HG03108 (cell line): ENCODE measurements around the gene HOXA13.

ENCODE experiments used
- ATAC-seq: cut with Tn5 transposase; IDR thresholded peaks from one replicate; pipeline ENCODE4 v1.9.1; 2021; ENCODE audit warnings: moderate library complexity; ENCODE audit not compliant: unreplicated experiment

Gene HOXA13

DNA sequence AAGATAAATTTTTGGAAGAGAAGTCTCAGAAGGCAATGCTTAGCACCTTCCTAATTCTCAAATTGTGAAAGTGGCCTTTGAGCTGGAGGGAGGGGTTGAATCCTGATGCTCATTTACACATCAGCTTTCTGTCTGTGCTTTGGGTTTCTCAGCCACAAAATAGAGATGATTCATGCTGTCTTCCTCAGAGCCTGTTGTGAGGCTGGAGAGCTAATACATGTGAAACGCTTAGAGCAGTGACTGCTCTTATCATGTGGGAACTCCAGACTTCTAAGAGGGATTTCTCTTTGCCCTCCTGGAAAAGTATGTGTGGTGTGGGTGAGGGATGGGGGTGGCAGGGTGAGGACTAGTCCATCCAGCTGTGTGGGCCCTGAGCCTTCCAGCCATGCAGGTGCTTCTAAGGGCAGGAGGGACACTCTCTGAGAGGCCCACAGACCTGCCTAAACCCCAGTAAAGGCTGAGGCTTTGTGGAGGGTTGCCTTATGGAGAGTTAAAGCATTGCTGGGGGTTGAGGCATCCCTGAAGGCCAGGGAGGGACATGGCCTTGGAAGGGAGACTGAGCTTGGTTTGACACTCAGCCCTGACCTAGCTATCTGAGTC, 37.9 kb upstream of the HOXA13 start:
- no peak for ATAC-seq

DNA sequence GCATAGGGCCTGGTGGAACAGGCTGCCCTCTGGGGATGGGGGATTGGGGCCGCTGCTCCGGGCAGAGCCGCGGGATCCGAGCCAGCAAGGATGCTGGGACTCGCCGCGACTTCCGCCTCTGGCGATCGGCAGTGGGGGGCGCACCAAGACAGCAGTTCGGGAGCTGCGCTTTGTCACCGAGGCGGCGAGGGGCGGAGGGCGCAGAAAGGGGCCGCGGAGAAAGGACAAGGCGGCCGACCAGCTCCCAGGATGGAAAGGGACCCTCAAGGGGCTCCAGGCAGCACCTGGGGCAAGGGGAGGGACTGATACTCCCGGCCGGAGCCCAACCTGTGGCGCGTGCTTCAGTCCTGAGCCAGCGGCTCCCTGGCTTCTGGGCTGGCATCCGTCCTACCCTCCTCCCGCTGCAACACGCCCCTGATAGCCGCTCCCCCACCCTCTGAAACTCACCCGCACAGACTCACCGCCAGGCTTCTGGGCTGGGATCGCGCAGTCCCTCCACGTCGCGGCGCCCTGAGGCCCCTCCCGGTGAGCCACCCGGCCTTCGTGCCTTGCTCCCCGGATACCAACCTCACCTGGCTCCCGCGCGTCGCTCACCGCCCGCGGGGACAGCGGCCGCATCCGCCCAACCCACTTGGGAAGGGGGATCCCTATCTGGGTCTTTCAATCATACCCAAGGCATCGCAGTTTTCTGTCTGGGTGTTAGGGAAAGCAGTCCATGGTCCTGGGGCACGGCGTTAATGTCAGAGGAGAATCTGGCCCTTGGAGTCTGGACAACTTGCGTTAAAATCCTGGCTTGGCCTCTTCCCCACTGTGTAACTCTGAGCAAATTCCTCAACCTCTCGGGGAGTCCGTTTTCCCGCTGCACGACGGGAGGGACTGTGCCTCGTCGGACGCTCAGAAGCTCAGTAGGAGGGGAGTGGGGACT, 35.8 kb upstream of the HOXA13 start:
- no peak for ATAC-seq

DNA sequence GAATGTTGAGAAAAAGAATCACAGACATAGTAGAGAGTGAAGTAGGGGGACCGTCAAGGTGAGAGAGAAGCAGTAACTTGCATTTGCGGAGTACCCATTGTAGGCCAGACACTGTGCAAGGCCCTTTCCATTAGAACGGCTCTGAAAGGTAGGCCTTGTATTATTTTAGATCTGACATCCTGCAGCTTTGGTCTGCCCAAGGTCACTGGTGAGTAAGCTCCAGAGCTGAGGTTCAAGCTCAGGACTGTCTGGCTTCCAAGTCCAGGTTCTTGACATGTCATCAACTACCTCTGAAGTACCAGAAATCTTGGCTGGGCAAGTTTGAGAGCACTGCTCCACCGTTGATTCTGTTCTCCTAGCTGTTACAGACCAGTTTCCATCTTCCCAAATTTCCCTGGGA, 29.6 kb upstream of the HOXA13 start:
- no peak for ATAC-seq

DNA sequence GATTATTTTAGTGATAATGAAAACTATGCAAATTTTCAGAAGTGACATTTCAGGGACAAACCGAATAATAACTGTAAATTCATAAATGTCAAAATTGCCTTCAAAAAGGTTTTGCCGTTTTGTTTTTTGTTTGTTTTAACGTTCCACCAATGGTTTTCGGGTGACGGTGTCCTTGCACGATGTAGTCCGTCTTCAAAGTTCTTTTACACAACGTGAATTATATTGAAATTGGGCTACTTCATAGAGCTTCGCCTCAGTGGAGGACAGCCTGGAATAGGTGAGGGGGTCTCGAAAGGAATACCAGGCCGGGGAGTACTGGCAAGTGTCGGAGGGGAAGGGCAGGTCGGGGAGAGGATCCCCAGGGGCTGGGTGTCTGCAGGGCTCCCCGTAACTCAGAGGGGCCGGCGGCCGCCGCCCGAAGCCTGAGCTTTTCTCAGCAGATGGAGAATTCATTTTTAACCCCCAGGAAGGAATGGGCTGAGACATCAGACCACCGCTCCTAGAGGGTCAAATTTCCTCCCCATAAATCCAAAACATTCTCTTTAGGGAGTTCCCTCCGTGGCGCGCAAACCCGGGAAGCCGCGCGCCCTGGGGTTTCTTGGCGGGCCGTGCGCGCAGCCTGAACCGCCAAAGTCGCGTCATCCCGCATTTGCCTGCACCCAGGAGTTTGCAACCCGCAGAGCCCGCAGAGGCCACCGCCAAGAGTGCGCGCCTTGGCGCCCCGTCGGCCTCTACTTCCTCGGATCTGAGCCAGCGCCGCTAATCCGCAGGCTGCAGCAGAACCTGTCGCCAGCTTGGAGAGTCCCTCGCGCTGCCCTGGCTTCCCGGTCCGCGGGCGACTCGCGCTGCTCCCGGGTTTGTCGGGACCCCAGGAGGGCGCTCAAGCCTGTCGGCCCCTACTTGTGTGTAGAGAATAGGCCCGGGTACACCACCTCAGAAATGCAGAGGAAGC, 25.4 kb upstream of the HOXA13 start:
- no peak for ATAC-seq

DNA sequence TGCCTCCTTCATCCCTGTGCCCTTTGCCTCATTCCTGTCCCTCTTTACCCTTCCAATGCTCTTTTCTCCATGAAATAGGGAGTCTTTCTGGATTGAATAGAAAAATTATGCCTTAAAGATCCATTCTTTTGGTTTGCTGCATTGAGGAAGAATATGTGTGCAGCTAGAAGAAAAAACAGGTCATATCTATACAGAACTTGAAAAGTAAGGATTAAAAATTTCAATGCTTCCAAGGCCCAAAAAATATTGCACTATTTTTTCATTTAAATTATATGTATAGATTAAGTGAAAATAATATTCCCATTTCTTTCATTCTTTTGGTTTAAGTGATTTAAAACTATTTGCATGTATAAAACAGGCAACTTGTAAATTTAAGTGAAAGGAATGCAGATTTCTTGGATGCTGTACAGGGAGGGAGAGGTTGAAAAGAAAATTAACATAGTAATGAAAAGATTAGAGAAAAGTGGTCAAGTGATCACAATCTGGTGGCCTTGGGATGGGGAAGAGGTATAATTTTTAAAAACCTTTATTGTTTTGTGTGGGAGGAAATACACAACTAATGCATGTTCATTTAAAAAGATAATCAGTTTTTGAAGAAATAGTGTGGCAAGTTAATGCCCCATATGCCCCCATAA, 24.2 kb upstream of the HOXA13 start:
- no peak for ATAC-seq

DNA sequence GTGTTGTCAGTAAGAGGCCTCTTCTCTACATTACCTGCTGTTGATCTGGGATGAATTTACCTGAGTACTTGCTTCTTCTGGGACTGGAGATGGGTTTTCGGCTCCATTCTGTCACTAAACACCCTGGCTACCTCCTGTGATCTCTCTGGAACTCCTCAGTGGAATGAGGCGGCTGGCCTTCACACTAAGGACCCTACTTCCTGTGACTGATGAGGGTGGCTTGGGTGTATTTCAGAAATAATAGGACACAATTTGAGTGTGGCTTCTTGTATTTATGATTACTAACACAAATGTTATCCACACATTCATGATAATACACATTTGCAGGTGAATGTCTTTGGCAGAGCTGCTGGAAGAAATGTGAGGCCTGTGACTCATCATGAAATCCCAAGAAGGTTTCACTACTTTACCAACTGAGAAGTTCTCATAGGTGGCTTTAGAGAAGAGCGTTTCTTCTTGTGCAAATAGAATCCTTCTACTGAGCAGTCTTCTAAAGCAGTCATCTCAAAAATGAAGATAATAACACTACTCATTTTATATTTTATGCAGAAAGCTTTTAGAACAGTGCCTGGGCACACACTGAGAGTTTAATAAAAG, 21.4 kb upstream of the HOXA13 start:
- ATAC-seq = no peak

DNA sequence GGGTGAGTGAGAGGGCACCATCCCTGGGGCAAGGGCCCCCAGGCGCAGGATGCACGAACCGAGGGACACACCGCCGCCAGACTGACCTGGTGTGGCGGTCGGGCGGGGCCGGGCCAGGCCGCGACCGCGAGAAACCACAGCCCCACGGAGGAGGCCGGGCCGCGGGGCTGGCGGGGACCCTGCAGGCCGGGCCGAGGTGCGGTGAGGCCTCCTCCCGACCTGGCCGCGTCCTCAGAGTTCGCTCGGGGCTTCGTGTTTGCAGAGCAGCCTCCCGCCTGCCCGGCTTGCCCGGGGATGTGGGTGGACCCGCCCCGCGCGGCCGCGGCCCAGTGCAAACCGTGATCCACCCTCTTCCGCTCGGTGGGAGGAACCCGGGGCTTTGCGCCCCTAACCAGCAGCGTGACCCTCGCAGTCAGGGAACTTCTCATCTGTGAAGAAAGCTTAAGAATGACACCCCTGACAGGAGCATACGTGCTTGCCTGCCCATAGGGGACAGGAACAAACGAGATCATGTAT, 20.6 kb upstream of the HOXA13 start:
- no peak for ATAC-seq

DNA sequence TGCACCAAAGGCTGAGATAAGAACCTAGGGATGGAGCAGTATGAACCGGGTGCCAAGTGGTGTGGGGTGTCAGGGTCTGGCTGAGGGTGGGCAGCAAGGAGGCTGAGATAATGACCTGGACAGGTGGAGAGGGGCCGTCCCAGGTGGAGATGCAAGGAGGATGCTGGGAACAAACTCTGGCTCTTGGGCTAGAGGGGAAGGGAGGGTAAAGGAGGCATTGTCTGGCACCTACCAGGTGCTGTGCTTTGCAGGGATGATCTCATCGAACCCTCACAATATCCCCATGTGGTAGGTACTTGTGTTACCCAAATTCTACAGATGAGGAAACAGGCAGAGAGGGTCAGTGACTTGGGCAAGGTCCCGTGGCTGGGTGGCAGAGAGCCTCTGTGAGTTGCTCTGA, 19.9 kb upstream of the HOXA13 start:
- no peak for ATAC-seq

DNA sequence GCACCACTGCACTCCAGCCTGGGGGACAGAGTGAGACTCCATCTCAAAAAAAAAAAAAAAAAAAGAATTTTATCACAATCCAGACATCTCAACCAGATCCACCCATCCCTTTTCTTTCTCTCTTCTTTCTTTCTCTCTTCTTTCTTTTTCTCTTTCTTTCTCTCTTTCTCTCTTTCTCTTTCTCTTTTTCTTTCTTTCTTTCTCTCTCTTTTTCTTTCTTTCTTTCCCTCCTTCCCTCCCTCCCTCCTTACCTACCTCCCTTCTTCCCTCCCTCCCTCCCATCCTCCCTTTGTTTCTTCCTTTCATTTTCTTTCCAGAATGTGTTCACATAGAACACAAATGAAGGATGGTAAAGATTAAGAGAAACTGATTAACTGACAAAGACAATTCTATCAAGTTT, 18.1 kb upstream of the HOXA13 start:
- no peak for ATAC-seq

DNA sequence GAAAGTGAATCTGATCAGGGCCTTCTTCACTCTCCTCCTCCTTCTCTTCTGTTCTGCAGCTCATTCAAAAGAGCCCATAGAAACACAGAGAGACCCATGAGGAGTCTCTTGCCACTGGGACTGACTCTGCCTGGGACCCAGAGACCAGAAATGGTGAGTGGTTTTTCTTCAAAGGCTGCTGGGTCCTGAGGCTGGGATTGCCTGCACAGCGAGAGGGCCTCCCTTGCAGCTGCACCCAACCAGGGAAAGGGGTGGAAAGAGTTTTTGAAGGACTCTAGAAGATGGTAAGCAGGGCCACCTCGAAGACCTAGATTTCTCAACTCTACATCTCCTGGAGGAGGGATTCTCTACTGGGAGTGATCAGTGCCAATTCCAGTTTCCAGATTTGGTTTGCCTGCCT, 15.5 kb upstream of the HOXA13 start:
- no peak for ATAC-seq

DNA sequence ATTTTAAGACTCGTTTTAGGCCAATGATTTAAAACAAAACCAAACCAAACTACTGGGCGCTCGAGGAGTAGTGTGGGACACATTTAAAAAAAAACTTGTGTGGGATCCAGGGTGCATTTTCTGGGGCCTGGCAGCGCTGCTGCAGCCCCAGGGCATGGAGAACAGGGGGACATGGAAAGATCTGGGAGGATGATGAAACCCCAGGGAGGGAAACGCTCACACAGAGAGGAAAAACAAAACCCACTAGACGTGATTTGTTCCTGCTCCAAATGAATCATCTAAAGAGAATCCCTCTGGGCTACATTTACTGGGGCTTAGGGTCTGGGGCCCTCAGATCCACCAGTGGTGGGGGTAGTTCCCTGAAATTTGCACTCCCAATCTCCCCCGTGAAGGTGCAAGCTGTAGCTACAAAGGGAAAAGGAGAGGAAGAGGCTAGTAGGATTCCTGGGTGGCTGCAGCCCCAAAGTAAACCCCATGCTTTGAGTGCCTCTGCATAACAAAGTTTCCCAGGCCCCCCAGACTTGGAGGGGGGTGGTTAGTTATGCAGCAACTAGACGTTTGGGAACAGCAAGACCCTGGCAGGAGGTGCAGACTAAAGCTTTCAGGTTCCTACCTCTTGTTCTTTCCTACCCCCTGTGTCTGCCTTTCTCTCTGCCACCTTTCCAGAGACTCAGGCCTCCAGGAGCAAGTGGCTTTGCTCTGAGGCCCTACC, 14.5 kb upstream of the HOXA13 start:
- ATAC-seq = no peak

DNA sequence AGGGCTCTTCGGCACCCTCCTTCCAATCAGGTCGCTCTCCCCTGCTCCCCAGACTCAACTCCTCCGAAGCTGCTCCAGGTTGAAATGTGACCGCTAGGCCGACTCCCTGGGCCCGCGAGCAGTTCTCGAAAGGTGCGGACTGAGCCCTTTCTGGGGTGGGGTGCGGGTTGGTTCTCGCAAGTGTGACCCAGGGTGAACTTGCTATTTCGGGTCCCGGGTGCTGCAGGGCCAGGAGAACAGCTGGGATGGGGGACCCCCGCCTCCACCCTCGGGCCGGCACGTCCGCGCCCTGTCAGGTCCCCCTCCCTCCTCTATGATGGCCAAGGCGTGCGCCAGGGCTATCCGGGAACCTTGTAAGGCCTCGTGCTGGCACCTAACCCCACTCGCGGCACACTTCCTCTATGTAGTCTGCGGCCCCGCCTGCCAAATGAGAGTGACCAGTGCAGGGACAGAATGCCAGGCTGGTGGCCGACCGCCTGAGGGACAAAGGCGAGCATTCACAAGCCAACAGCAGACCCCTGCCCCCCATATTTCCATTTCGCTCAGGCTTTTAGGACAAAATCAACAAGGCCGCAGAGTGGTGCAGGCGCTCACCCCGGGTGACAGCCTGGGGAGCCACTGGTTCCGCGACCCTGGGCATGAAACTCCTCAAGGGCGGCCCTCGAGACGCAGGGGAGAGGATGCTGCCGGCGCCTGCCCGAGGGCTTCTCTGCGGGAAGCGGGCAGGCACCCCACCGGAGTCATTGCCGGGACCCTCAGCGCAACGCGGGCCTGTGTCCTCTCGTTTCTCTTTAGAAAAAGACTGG, 13.7 kb upstream of the HOXA13 start:
- no peak for ATAC-seq

DNA sequence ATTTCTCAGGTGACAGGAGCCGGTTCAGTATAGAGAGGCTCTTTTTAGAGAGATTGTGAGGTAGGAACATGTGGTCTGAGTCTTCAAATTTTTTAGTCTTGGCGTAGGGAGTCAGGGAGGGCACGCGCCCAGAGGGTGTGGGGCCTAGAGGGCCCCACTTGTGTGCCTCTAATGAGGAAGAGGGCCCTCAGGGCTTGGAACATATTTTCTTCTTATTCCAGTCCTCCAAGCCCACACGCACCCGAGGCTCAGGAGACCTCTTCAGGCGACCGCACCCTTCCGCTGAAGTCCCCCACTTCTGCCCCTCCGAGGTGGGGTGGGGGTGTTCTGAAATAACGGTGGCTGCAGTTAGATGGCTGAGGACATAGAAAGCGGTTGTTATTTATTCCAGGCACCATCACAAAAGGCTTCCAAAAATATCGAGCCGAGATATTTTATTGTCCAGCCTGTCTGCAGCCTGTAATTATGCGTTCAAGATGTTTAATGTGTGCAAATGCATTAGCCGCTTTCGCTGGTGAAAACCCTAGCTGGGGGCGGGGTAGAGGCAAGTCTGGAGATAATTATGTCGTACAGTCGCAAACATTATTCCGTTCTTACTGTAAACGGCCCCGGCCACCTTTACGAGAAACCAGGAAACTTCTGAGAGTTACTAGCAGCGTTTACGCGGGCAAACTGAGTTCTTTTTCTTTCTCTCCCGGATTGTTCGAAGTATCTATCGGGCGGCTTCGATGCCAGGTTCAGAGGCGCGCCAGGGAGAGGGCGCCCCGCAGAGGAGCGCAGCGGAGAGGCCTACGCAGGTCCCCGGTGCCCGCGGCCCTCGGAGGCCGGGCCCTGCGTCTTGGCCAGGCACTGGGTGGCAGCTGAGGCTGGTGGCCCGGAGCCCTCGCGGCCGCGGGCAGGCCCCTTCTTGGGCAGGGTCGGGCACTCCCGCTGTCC, 12.9 kb upstream of the HOXA13 start:
- ATAC-seq = no peak

DNA sequence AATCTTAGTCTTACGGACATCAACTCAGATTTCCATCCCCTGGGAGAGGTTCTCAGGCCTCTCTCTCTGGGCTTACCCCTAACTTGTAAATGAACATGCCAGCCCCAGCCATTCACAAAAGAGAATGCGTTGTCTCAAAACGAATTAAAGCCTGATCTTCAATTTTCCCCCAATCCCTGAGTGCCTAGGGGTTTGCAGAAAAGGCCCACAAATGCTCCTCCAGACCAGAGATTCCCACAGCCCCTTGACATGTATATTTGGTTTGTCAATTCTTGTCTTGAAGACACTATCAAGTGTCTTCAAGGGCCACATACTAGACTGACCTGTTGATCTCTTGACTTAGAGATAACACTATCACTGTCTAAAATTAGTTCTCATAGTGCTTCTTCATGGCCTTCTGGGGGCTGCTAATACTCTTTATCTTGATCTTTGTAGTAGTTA, 11.9 kb upstream of the HOXA13 start:
- ATAC-seq = no peak

DNA sequence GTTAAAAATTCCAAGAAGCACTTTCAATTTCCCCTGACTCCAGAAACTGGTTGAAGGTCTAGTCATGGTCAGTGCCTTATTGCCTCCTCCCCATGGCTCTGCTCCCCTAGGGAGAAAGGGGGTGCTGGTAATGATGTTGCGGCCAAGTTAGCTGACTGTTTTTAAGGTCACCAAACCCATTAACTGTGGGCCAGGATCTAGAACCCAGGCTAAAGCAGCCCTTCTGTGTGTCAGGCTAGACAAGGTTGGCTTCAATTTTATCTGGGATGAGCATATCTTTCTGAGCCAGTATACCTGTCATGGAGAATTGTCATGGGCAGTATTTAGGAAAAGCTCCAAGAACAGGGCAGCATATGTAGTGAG, 11.2 kb upstream of the HOXA13 start:
- ATAC-seq = no peak

DNA sequence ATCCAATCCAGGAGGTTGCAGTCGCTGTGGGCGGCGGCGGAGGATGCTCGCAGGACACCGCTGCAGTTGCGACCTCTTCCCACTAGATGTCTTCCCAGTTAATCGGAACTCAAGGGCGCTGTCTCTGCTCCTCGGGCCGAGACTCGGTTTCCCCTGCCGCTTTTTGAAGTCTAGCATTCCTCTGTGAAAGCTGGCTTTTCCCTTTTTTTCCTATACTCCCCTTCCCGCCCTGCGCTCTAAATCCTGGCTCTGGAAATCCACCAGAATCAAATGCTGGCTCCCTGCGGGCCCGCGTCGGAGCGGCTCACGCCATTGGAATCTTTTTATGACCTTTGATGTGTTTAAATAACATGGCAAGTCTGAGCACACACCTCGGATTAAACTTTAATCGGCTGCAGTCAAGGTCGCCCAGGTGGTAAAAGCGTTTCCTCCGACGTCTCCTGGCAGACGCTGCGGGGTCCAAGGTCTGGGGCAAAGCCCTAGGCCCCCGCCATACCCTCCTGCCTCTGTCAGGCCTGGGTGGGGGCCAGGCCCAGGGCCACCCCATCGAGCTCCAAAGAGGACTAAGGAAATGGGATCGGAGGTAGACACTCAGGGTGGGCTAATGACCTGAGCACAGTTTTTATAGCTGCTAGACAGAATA, 10.7 kb upstream of the HOXA13 start:
- ATAC-seq = no peak

DNA sequence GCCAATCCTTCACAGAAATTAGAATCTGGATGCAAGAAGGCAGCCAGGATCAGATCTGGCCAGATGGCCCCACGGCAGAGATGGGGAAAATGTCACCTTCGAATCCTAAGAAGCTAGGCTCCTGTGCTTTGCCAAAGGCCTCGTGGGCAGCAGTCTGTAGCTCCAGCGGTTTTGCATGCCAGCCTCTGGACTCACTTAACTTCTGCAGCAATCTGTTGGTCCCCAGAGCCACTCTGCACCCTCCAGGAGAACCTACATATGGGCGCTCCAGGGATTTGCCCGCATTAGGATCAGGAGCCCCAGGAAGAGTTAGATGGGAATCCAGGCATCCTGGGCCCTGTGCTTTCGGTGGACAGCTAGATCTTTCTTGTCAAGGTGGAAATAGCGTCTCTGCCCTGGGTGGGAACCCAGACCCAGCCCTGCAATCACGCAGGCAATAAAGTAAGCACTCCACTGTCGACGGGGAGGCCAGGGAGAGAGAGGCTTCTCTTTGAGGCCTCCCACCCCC, 10.1 kb upstream of the HOXA13 start:
- no peak for ATAC-seq
